Measurements from ENCODE around the gene RNF39. TPM values are rescaled to one million over a fixed set of nuclear protein-coding genes. Genes with fewer than 3 reads are reported as not detected.

RNF39 gene
- total and polyA plus RNA-seq, 2 of the 13 experiments (the other 11 are each of a cell fraction or from before 2014, with no cell fraction given), result 0.13 to 1.8 TPM

DNA sequence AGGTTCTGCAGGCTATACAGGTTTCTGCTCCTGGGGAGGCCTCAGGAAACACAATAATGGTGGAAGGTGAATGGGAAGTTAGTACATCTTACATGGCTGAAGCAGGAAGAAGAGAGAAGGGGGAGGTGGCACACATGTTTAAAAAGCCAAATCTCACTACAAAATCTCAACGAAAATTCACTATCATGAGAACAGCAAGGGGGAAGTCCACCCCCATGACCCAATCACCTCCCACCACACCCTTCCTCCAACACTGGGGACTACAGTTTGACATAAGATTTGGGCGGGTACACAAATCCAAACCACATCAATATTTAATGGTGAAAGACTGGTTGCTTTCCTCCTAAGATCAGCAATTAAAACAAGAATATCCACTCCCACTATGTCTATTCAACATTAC lies 28.3 kb downstream of the RNF39 start:
- Histone ChIP-seq H4K20me1 (ENCODE audit: insufficient read depth, low read length) (no peaks in the 10 kb centered on the region), H2AFZ (ENCODE audit: low read length) (no peak overlapping the region), H3K27ac (ENCODE audit: extremely low read length, insufficient read depth, low read length) (no peak overlapping the region), H3K79me2 (ENCODE audit: insufficient read depth, low read length) (no peaks in the 10 kb centered on the region), H3K36me3 (replicated peaks in 1 of 2; ENCODE audit: control insufficient read depth in 1 of 2, insufficient read depth in 2 of 2, low read length in 2 of 2) (no peaks in the 10 kb centered on the region; a peak in 1 of 5 replicates), H3K9me3 (ENCODE audit: low read length) (no peaks in the 10 kb centered on the region), H3K4me1 (ENCODE audit: insufficient read depth, low read length) (peaks cover 20% of the 10 kb centered on the region), H3K4me2 (ENCODE audit: low read depth, low read length) (no peak overlapping the region), H3K27me3 (ENCODE audit: control insufficient read depth in 1 of 2, insufficient read depth in 2 of 2, low read length in 2 of 2) (no peaks in the 10 kb centered on the region), H3K9ac (ENCODE audit: insufficient read depth, low read depth, low read length) (no peak overlapping the region), H3K4me3 (replicated peaks in 1 of 3; ENCODE audit: insufficient read depth in 1 of 3, low read depth in 2 of 3, low read length in 3 of 3) (no peak overlapping the region)
- CTCF ChIA-PET (ENCODE audit: low intra/inter-chr PET ratio, low total read pairs), result no interaction called here
- no peak for TF ChIP-seq IRF1 (CRISPR knock-in tag; IDR thresholded peaks at IDR 0.05; ENCODE audit: low read depth)
- no peak for TF ChIP-seq ATM (IDR thresholded peaks at IDR 0.05; ENCODE audit: borderline replicate concordance)
- no peak for TF ChIP-seq GATAD1 (CRISPR knock-in tag; IDR thresholded peaks at IDR 0.05)
- TF ChIP-seq TFE3 (CRISPR knock-in tag; IDR thresholded peaks at IDR 0.05), result no peak
- no peak for TF ChIP-seq FOXK1 (CRISPR knock-in tag; IDR thresholded peaks at IDR 0.05; ENCODE audit: borderline replicate concordance, low read depth)
- TF ChIP-seq POLR2A (IDR thresholded peaks at IDR 0.05; ENCODE audit: insufficient read depth in 1 of 2, low read depth in 2 of 2, low read length in 2 of 2), result no peak
- BruUV-seq (replicated peaks), result no TSS peak
- FAIRE-seq (no peak), ATAC-seq (no peak), DNase-seq (ENCODE audit: low spot score) (no peak)
- POLR2A ChIA-PET, result no interaction called here
- in situ Hi-C loops (cut with HindIII; ENCODE audit: extremely low pct_ligation_motif_present, low pct_unique_long_range_greater_than_20kb), result no loop called here
- 77% methylated on average over 2 of the region's 2 CpGs for WGBS (ENCODE audit: low lambda C conversion rate)
- intact Hi-C loops (cut with micrococcal nuclease; ENCODE audit: unreplicated experiment), result no loop called here

DNA sequence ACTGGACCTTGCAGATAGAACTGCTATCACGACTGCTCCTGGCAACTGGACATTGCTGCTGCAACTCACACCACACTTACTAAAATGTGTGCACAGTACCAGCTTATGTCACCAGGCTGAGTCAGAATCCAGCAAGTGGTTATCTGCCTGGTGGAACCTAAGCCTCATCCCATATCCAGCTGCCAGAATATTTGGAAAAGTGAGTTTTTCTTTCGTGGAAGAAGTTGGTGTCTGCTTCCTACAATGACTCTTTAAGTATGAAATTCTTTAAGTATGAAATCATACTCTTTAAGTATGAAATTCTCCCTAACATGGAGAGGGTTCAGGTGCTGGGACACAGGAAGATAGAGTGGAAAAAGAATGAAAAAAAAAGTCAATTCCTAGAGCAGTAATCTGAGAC lies 30.9 kb downstream of the RNF39 start:
- H3K9me3 ChIP-seq (ENCODE audit: low read length), result no peaks in the 10 kb centered on the region
- 0 out of 3 replicates have a peak, but pooled peaks have one; percentile 35 for ATAC-seq
- intact Hi-C loops (cut with micrococcal nuclease; ENCODE audit: unreplicated experiment) (no loop called here), in situ Hi-C loops (cut with HindIII; ENCODE audit: extremely low pct_ligation_motif_present, low pct_unique_long_range_greater_than_20kb) (no loop called here)
- H2AFZ ChIP-seq (ENCODE audit: low read length), result no peak overlapping the region
- H3K79me2 ChIP-seq (ENCODE audit: insufficient read depth, low read length), result no peaks in the 10 kb centered on the region
- H3K27ac ChIP-seq (ENCODE audit: extremely low read length, insufficient read depth, low read length), result no peak overlapping the region
- no peak for FAIRE-seq
- BruUV-seq (replicated peaks), result no TSS peak
- H3K27me3 ChIP-seq (ENCODE audit: control insufficient read depth in 1 of 2, insufficient read depth in 2 of 2, low read length in 2 of 2), result no peaks in the 10 kb centered on the region
- POLR2A ChIA-PET, result no interaction called here
- no peak overlapping the region for H3K9ac ChIP-seq (ENCODE audit: insufficient read depth, low read depth, low read length)
- CTCF ChIA-PET (ENCODE audit: low intra/inter-chr PET ratio, low total read pairs), result no interaction called here
- peaks cover 26% of the 10 kb centered on the region for H3K4me1 ChIP-seq (ENCODE audit: insufficient read depth, low read length)
- no peak for DNase-seq (ENCODE audit: low spot score)
- H3K36me3 ChIP-seq (replicated peaks in 1 of 2; ENCODE audit: control insufficient read depth in 1 of 2, insufficient read depth in 2 of 2, low read length in 2 of 2), result no peaks in the 10 kb centered on the region; a peak in 1 of 5 replicates
- WGBS (ENCODE audit: low lambda C conversion rate), result 95% methylated on average over 2 of the region's 2 CpGs
- no peaks in the 10 kb centered on the region for H4K20me1 ChIP-seq (ENCODE audit: insufficient read depth, low read length)
- H3K4me2 ChIP-seq (ENCODE audit: low read depth, low read length), result no peak overlapping the region
- H3K4me3 ChIP-seq (replicated peaks in 1 of 3; ENCODE audit: insufficient read depth in 1 of 3, low read depth in 2 of 3, low read length in 3 of 3), result no peak overlapping the region
- TF ChIP-seq TRIM24 (CRISPR knock-in tag; IDR thresholded peaks at IDR 0.05) (no peak), DPF2 (CRISPR knock-in tag; IDR thresholded peaks at IDR 0.05; ENCODE audit: borderline replicate concordance, low read depth) (no peak), NCOA2 (CRISPR knock-in tag; IDR thresholded peaks at IDR 0.05) (no peak), SRSF1 (optimal IDR thresholded peaks at IDR 0.05; ENCODE audit: low read depth, low read length) (no peak), CBX5 (CRISPR knock-in tag; IDR thresholded peaks at IDR 0.05; ENCODE audit: borderline replicate concordance) (no peak), REPIN1 (CRISPR knock-in tag; IDR thresholded peaks at IDR 0.05; ENCODE audit: borderline replicate concordance, low read depth) (no peak), ZNF335 (CRISPR knock-in tag; IDR thresholded peaks at IDR 0.05) (no peak), MIER2 (CRISPR knock-in tag; IDR thresholded peaks at IDR 0.05) (no peak), KMT2B (CRISPR knock-in tag; IDR thresholded peaks at IDR 0.05) (no peak), ZNF562 (CRISPR knock-in tag; IDR thresholded peaks at IDR 0.05; ENCODE audit: borderline replicate concordance) (no peak)
- TF ChIP-seq, protein P1, sequence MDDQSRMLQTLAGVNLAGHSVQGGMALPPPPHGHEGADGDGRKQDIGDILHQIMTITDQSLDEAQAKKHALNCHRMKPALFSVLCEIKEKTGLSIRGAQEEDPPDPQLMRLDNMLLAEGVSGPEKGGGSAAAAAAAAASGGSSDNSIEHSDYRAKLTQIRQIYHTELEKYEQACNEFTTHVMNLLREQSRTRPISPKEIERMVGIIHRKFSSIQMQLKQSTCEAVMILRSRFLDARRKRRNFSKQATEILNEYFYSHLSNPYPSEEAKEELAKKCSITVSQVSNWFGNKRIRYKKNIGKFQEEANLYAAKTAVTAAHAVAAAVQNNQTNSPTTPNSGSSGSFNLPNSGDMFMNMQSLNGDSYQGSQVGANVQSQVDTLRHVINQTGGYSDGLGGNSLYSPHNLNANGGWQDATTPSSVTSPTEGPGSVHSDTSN (CRISPR knock-in tag; IDR thresholded peaks at IDR 0.05; ENCODE audit: borderline replicate concordance), result no peak
- TF ChIP-seq, protein P2, sequence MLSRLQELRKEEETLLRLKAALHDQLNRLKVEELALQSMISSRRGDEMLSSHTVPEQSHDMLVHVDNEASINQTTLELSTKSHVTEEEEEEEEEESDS (CRISPR knock-in tag; IDR thresholded peaks at IDR 0.05; ENCODE audit: borderline replicate concordance), result no peak

Measured in HepG2 (cell line).